Stimulated activated CD4-positive, alpha-beta T cell treated with anti-CD3 and anti-CD28 coated beads, Interleukin-2, amount 100 ng/mL, for 4 hours (primary cell): Measurements from ENCODE around the gene FAM184A.

Experiments used
- DNase-seq: peaks from one replicate; pipeline ENCODE4 v3.0.0-alpha.2; 2020; ENCODE audit warnings: low read depth

FAM184A gene

GRCh38 chr6:119060255-119060907 lies 18.1 kb downstream of the FAM184A start:
- DNase-seq, result no peak

DNA sequence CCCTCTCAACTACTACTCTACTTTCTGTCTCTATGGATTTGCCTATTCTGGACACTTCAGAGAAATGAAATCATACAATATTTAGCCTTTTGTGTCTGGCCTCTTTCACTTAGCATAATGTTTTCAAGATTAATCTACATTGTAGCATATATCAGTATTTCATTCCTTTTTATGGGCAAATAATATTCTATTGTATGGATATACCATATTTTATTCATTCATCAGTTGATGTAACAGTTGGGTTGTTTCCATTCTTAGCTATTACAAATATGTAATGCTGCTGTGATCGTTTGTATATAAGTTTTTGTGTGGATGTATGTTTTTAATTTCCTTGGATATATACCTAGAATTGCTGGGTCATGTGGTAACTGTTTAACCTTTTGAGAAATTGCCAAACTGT lies 23.4 kb downstream of the FAM184A start:
- no peak for DNase-seq

DNA sequence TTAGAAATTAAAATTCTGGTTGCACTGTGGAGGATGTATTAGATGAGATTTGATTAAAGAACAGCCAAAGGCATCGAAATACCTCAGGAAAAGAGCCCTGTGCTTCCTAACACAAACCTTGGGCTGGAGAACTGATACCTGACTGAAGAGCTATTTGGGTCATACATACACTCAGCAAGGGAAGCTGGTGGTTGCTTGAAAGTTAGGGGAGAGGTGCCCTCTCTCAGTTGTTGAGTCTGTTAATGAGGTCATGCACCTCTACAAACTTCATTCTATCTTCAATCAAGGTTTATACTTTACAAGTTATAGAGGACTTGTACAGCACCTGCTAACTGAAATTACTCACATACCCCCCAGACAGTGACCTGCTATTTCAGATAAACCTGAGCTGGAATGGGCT lies 25.5 kb downstream of the FAM184A start:
- DNase-seq, result no peak

- DNase-seq, result no peak
These were observed 26.1 kb downstream of the FAM184A start for GRCh38 chr6:119052292-119052889.

- no peak for DNase-seq
These were observed 34.2 kb downstream of the FAM184A start for GRCh38 chr6:119044255-119044654.

GRCh38 chr6:119043783-119044182 lies 34.7 kb downstream of the FAM184A start:
- no peak for DNase-seq

- DNase-seq, result no peak
These were observed 35.2 kb downstream of the FAM184A start for GRCh38 chr6:119043265-119043664.

DNA sequence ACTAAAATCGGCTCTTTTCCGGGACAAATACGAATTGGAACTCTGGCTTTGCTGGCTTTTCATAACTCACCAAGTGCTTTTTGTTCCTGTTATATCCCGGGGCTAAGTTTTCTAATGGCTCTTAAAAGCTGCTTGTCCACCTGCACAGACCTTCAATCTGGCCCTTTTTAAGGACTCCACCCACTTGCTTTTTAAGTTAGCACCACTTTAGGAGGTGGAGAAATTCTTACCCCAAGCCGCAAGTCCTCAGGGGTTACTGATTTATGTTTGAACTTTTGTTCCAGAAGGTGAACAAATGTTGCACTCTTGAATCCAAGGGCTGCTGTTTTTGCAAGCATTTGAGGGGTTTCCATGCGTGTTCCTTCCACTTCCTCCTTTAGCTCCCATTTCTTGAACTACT lies 37.8 kb downstream of the FAM184A start:
- DNase-seq, result no peak

DNA sequence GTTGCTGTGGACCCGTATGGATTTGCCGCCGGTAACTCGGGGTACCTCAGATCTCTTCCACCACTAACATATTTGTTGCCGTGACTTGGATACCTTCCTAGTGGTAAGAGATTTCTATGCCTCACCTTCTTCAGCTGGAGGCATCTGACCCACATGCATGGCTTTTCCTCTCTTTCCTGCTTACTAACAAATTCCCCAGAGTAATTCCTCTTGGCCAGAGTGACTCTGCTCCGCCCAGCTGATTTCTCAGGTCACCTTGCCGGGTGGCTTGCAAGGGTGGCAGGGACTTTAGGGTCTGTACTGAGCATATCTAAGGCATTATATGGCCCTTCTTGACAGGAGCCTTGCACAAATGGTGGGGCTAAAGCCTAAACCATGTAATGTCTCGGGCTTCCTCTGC lies 38.2 kb downstream of the FAM184A start:
- DNase-seq, result no peak

DNA sequence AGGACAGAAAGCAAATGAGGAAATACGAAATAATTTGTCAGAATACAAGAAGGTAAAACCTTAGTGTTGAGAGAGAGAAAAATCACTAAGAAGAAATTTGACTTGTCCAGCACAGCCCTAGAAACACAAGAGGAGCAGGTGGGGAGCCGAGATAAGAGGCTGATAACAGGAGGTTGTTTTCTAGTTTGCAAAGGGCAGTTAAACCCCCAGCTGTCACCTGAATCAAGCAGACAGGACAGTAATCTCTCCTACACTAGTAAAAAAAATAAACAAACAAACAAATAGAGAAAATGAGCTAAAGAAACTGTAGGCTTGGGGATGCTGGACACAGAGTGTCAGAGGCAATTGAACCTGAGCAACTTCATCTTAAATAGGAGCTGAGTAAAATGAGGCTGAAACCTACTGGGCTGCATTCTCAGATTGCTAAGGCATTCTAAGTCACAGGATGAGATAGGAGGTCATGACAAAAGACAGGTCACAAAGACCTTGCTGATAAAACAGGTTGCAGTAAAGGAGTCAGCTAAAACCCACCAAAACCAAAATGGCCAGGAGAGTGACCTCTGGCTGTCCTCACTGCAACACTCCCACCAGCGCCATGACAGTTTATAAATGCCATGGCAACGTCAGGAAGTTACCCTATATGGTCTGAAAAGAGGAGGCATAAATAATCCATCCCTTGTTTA lies 40.4 kb downstream of the FAM184A start:
- no peak for DNase-seq

DNA sequence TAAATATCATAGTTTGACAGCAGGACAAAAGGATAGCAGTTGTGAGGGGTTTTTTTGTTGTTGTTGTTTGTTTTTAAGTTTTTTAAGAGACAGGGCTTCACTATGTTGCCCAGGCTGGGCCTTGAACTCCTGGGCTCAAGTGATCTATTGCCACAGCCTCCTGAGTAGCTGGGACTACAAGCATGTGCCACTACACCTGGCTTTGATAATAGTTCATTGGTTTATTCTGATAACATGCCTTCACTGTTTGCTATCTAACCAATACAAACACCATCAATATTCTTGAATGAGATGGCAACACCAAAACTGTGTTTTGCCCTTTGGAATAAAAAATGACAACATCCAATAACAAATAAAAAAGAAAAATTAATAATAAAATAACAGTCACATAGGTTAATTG lies 41.2 kb downstream of the FAM184A start:
- DNase-seq, result no peak

DNA sequence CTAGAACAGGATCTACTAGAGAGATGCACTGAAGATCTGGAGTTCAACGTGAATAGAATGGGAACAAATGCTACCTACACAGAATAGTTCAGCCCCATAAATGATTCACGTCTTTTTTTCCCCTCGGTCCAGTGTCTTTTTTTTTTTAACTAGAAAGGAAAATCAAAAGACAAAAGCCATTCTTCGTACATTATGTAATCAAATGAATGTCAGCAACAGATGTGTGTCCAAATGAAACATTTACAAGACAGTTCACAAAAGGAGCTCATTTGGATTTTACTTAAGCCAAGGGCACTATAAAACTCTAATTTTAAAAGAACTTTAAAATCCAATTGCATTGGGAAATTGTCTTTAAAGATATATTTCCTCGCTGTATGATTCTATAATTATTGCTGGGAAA lies 42.4 kb downstream of the FAM184A start:
- DNase-seq, result no peak

- DNase-seq, result no peak
These were observed 43.0 kb downstream of the FAM184A start for GRCh38 chr6:119035459-119035858.

GRCh38 chr6:119034827-119035458 lies 43.5 kb downstream of the FAM184A start:
- no peak for DNase-seq

GRCh38 chr6:119032428-119032827 lies 46.0 kb downstream of the FAM184A start:
- no peak for DNase-seq

- no peak for DNase-seq
These were observed 47.7 kb downstream of the FAM184A start for GRCh38 chr6:119030759-119031158.

DNA sequence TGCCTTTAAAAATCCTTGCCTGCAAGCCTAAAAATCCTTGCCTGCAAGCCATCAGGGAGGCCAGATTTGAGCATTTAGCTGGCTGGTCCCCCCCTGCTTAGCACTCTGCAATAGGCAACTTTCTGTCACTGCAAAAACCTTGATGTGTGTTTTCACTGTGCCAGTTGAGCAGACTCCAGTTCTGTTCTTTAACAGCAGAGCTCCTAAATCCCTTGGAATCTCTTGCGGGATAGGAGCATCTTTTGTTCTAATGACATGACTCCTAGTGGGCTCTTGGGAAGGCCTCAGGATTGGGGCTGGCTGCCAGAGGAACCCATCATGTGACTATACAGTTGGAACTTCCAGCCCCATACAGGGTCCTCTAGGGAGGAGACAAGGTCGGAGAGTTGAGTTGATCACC lies 50.4 kb downstream of the FAM184A start:
- DNase-seq, result no peak

DNA sequence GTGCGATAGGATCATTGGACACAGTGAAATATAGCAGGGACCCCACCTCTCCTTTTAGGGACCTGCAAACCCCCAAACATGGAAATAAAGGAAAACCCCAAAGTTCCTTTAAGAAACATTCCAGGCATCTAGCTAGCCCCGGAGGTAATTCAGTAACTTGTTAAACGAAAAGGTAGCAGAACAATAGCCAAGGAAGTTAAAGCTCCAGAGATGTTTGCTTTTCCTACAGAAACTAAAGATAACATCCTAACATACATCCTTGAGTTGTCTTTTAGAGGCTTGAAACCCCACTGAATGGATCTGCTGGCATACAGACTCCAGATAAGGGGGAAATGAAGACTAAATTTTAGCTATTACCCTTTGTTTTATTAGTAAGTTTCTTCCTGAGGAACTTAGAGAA lies 51.0 kb downstream of the FAM184A start:
- DNase-seq, result no peak

DNA sequence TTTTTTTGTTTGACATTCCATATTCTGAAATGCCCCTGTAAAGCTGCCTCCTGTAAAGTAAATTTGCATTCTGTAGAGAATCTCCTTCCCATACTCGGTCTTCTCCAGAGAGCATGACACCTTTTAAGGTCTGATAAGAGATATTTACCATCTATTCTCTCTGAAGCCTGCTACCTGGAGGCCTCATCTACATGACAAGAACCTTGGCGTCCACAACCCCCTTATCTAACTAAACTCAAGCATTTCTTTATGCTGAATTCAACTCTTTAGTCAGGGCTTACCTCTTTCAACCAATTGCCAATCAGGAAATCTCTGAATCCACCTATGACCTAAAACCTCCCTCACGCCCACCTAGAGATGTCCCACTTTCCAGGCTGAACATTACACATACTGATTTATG lies 51.6 kb downstream of the FAM184A start:
- DNase-seq, result no peak

DNA sequence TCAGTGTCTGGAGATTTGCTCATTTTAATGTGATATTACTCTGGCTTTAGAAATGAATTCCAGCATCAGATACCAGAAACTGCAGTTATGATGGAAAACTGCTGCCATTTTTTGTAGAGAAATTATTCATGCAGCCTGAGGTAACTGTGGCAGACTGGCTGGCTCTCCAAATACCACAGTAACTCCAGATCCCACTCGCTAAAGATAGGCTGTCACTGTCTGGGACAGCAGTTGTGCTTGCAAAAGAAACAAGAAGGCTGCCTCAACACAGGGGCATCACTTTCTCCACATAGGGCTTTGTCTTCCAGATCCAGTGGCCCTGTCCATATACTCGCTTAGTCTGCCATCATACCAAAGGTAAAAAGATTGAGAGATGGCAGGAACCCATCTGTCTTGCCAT lies 52.7 kb downstream of the FAM184A start:
- no peak for DNase-seq

DNA sequence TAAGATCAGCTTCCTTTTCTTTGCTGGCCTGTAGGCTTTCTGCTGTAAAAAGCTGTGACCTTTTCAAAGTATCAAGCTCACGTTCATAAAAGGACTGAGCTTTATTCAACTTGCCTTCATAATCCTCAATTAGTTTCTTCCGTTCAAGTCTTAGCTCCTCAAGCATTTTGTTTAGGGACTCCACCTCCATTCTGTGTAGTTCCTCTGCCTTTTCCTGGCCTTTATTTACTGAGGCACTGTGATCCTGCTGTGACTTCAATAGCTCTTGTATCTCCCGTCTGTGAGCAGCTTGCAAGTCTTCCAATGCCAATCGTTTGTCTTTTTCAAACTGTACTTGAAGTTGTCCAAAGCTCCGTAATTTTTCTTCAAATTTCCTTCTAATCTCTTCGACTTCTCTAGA lies 54.4 kb downstream of the FAM184A start:
- DNase-seq, result no peak

GRCh38 chr6:119022796-119023195 lies 55.7 kb downstream of the FAM184A start:
- DNase-seq, result no peak
